Stomach smooth muscle (tissue), 2 donors: ENCODE data around the gene FZD1.

Source experiments
- H3K27ac ChIP-seq: one replicate; pipeline ENCODE4 v1.7.0; 2013; ENCODE audit warnings: mild to moderate bottlenecking, low read length, inconsistent platforms
- H3K27me3 ChIP-seq, 2 donors: one replicate each; pipeline ENCODE4 v1.7.0; 2013; ENCODE audit warnings: low read length in 2 of 2; ENCODE audit not compliant: insufficient read depth in 2 of 2, control insufficient read depth in 1 of 2
- H3K36me3 ChIP-seq, 2 donors: one replicate each; pipeline ENCODE4 v1.7.0; 2013; ENCODE audit warnings: low read length in 2 of 2; ENCODE audit not compliant: control insufficient read depth in 2 of 2, insufficient read depth in 2 of 2
- H3K4me1 ChIP-seq: one replicate; pipeline ENCODE4 v1.7.0; 2013; ENCODE audit warnings: low read length; ENCODE audit not compliant: control insufficient read depth, insufficient read depth
- H3K4me3 ChIP-seq, 2 donors: one replicate each; pipeline ENCODE4 v1.7.0; 2013; ENCODE audit warnings: low read length in 2 of 2
- H3K9ac ChIP-seq, 2 donors: one replicate each; pipeline ENCODE4 v1.7.0; 2013; ENCODE audit warnings: low read length in 2 of 2, mild to moderate bottlenecking in 1 of 2
- H3K9me3 ChIP-seq, 2 donors: one replicate each; pipeline ENCODE4 v1.7.0; 2013; ENCODE audit warnings: low read length in 2 of 2; ENCODE audit not compliant: control insufficient read depth in 2 of 2
- donor health status: healthy.
- donor health status: Pancreatic carcinoma.

The FZD1 gene

GRCh38 chr7:91240376-91240941 lies 23.8 kb upstream of the FZD1 start:
- H3K9me3 ChIP-seq = no peaks in the 10 kb centered on the region
- H3K9ac ChIP-seq = no peak overlapping the region
- H3K4me3 ChIP-seq = no peak overlapping the region
- no peaks in the 10 kb centered on the region for H3K36me3 ChIP-seq
- H3K27me3 ChIP-seq = no peaks in the 10 kb centered on the region
- H3K27ac ChIP-seq = no peak overlapping the region
- peaks cover 2% of the 10 kb centered on the region for H3K4me1 ChIP-seq

- Histone ChIP-seq H3K27me3 (no peaks in the 10 kb centered on the region), H3K4me1 (peaks cover 2% of the 10 kb centered on the region), H3K27ac (no peak overlapping the region), H3K36me3 (no peaks in the 10 kb centered on the region), H3K9ac (no peak overlapping the region), H3K9me3 (no peaks in the 10 kb centered on the region), H3K4me3 (no peak overlapping the region)
Observed at GRCh38 chr7:91242097-91242844, 22.0 kb upstream of the FZD1 start.

- Histone ChIP-seq H3K4me1 (peaks cover 2% of the 10 kb centered on the region), H3K27me3 (no peaks in the 10 kb centered on the region), H3K9me3 (no peaks in the 10 kb centered on the region), H3K27ac (no peak overlapping the region), H3K9ac (no peak overlapping the region), H3K4me3 (no peak overlapping the region), H3K36me3 (no peaks in the 10 kb centered on the region)
Observed at GRCh38 chr7:91243591-91244301, 20.5 kb upstream of the FZD1 start.

- Histone ChIP-seq H3K27me3 (no peaks in the 10 kb centered on the region), H3K9me3 (no peaks in the 10 kb centered on the region), H3K36me3 (no peaks in the 10 kb centered on the region), H3K4me3 (no peak overlapping the region), H3K4me1 (no peaks in the 10 kb centered on the region), H3K9ac (no peak overlapping the region), H3K27ac (no peak overlapping the region)
Observed at GRCh38 chr7:91247500-91247899, 16.7 kb upstream of the FZD1 start.

- Histone ChIP-seq H3K27ac (no peak overlapping the region), H3K4me1 (no peaks in the 10 kb centered on the region), H3K36me3 (no peaks in the 10 kb centered on the region), H3K9ac (no peak overlapping the region), H3K4me3 (no peak overlapping the region), H3K9me3 (no peaks in the 10 kb centered on the region), H3K27me3 (no peaks in the 10 kb centered on the region)
Observed at GRCh38 chr7:91248996-91249395, 15.2 kb upstream of the FZD1 start.

- no peak overlapping the region for H3K4me3 ChIP-seq
- no peak overlapping the region for H3K27ac ChIP-seq
- H3K4me1 ChIP-seq = no peaks in the 10 kb centered on the region
- H3K36me3 ChIP-seq = no peaks in the 10 kb centered on the region
- H3K27me3 ChIP-seq = no peaks in the 10 kb centered on the region
- H3K9ac ChIP-seq = no peak overlapping the region
- no peaks in the 10 kb centered on the region for H3K9me3 ChIP-seq
Observed at GRCh38 chr7:91249506-91250233, 14.6 kb upstream of the FZD1 start.

- H3K4me1 ChIP-seq = no peaks in the 10 kb centered on the region
- no peaks in the 10 kb centered on the region for H3K27me3 ChIP-seq
- H3K4me3 ChIP-seq = no peak overlapping the region
- no peaks in the 10 kb centered on the region for H3K36me3 ChIP-seq
- H3K9me3 ChIP-seq = no peaks in the 10 kb centered on the region
- no peak overlapping the region for H3K27ac ChIP-seq
- no peak overlapping the region for H3K9ac ChIP-seq
Observed at GRCh38 chr7:91250706-91251105, 13.5 kb upstream of the FZD1 start.

GRCh38 chr7:91251877-91252276 lies 12.4 kb upstream of the FZD1 start:
- Histone ChIP-seq H3K36me3 (no peaks in the 10 kb centered on the region), H3K4me1 (no peaks in the 10 kb centered on the region), H3K4me3 (no peak overlapping the region), H3K9ac (no peak overlapping the region), H3K27ac (no peak overlapping the region), H3K27me3 (no peaks in the 10 kb centered on the region), H3K9me3 (no peaks in the 10 kb centered on the region)

GRCh38 chr7:91263384-91264045 lies 718 bp upstream of the FZD1 start:
- Histone ChIP-seq H3K36me3 (no peaks in the 10 kb centered on the region), H3K27ac (peak overlapping the region; percentile 73), H3K27me3 (no peaks in the 10 kb centered on the region), H3K4me1 (peaks cover 23% of the 10 kb centered on the region), H3K9ac (peak overlapping the region; percentile 73 to 84), H3K4me3 (peak overlapping the region; percentile 88 to 95), H3K9me3 (no peaks in the 10 kb centered on the region)

GRCh38 chr7:91264924-91265681 lies 870 bp downstream of the FZD1 start:
- Histone ChIP-seq H3K9ac (peak overlapping the region; percentile 33 to 64), H3K27me3 (no peaks in the 10 kb centered on the region), H3K36me3 (no peaks in the 10 kb centered on the region), H3K9me3 (no peaks in the 10 kb centered on the region), H3K4me3 (peak overlapping the region; percentile 77 to 95), H3K4me1 (peaks cover 23% of the 10 kb centered on the region), H3K27ac (peak overlapping the region; percentile 73)
